ENCODE measurements around the gene CAMK2N2.

The CAMK2N2 gene

DNA sequence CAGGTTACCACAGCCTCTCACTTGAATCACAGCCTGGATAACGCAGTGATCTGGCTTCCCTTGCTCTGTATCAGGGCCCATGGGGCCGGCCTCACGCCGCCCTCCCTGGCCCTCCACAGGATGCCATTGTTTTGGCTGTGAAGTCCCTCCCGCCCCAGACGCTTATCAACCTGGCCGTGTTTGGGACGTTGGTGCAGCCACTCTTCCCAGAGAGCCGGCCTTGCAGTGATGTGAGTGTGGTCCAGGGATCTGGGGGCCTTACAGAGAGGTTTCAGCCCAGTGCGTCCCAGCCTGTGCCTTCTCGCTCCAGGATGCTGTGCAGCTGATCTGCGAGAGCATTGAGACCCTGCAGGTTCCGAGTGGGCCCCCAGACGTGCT lies 25.3 kb downstream of the CAMK2N2 start:
- no peak for TF ChIP-seq Cebpa-rat (IDR thresholded peaks at IDR 0.05)
- no peaks in the 10 kb centered on the region for H3K9me3 ChIP-seq
- peak overlapping the region; percentile 97 for H3K4me2 ChIP-seq
- H3K4me3 ChIP-seq, result no peak overlapping the region
- no peaks in the 10 kb centered on the region; the same call in 1 of the 2 replicates for H3K36me3 ChIP-seq
- peak overlapping the region; percentile 61 for H3K9ac ChIP-seq
- peaks cover 17% of the 10 kb centered on the region for H3K27me3 ChIP-seq
- peaks cover 27% of the 10 kb centered on the region for H4K20me1 ChIP-seq
- H3K27ac ChIP-seq, result peak overlapping the region; percentile 90
- peaks cover 76% of the 10 kb centered on the region for H3K4me1 ChIP-seq

DNA sequence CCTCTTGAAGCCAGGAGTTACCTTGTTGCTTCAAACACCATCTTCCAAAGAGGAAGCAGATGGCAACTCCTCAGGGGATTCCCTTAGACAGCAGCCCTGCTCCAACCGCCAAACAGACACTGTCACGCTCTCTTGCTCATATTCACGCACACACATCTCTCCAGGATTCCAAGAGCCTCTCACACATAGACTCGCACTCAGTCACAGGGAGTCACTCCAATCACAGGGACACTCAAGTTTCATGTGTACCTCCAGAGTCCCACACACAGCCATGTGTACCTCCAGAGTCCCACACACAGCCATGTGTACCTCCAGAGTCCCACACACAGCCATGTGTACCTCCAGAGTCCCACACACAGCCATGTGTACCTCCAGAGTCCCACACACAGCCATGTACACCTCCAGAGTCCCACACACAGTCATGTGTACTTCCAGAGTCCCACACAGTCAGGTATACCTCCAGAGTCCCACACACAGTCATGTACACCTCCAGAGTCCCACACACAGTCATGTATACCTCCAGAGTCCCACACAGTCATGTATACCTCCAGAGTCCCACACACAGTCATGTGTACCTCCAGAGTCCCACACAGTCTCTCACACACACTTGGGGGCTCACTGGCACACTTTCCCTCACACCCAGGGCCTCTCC lies 25.8 kb downstream of the CAMK2N2 start:
- H3K4me3 ChIP-seq, result peak overlapping the region; percentile 39; the same call in 1 of the 2 replicates
- peaks cover 22% of the 10 kb centered on the region for H3K27me3 ChIP-seq
- H3K9ac ChIP-seq, result peak overlapping the region; percentile 61
- H3K4me2 ChIP-seq, result peak overlapping the region; percentile 97
- peaks cover 81% of the 10 kb centered on the region for H3K4me1 ChIP-seq
- no peaks in the 10 kb centered on the region for H3K9me3 ChIP-seq
- no peaks in the 10 kb centered on the region for H3K36me3 ChIP-seq
- TF ChIP-seq Cebpa-rat (IDR thresholded peaks at IDR 0.05), result no peak
- H4K20me1 ChIP-seq, result peaks cover 27% of the 10 kb centered on the region
- H3K27ac ChIP-seq, result peak overlapping the region; percentile 90

DNA sequence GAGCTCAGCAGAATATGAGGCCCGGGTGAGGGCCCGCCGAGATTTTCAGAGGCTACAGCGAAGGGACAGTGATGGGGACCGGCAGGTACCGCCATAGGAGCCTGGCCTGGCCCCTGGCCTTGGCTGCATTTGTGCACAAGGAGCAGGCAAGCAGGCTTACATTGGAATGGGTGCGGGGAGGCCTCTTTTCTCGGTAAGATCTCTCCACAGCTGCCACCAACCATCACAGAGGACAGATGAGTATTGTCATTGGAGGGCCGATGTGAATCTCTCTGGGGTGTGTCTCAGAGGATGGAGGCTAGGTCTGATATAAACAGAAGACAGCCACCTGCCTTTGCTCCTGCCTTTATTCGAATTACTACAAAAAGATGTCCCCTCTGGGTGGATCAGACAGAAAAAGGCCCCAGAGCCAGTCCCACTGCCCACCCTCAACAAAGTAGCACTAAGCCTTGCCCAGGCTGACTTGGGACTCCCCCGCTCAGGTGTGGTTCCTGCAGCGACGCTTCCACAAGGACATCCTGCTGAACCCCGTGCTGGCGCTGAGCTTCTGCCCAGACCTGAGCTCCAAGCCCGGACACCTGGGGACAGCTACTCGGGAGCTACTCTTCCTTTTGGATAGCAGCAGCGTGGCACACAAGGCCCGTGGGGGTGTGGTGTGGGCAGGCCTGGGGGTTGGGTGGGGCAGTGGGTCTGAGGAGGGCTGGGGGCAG lies 26.5 kb downstream of the CAMK2N2 start:
- no peak for TF ChIP-seq Cebpa-rat (IDR thresholded peaks at IDR 0.05)
- Histone ChIP-seq H3K4me2 (peak overlapping the region; percentile 97), H3K9me3 (no peaks in the 10 kb centered on the region), H3K9ac (peak overlapping the region; percentile 61), H3K4me3 (peak overlapping the region; percentile 39; the same call in 1 of the 2 replicates), H4K20me1 (peaks cover 27% of the 10 kb centered on the region), H3K36me3 (no peaks in the 10 kb centered on the region), H3K27ac (peak overlapping the region; percentile 90), H3K4me1 (peaks cover 88% of the 10 kb centered on the region), H3K27me3 (peaks cover 29% of the 10 kb centered on the region)

DNA sequence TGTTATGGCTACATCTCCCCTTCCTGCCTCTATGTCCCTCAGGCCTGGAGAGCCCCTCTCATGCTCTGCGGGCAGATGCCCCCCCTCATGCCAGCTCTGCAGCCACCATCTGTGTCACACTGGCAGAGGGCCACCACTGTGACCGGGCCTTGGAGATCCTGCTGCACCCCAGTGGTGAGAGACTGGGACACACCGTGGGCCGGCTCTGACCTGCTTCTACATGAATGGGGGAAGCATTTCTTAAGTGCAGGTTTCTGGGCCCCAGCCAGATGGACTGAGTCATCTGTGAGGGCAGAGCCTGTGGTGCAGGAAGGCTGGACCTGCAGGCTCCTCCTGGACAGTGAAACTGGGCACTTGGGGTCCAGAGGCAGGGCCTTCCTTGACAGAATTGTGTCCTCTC lies 27.1 kb downstream of the CAMK2N2 start:
- peak overlapping the region; percentile 39; the same call in 1 of the 2 replicates for H3K4me3 ChIP-seq
- peaks cover 25% of the 10 kb centered on the region for H4K20me1 ChIP-seq
- no peaks in the 10 kb centered on the region for H3K9me3 ChIP-seq
- no peak for TF ChIP-seq Cebpa-rat (IDR thresholded peaks at IDR 0.05)
- H3K9ac ChIP-seq, result peak overlapping the region; percentile 61
- H3K4me1 ChIP-seq, result peaks cover 90% of the 10 kb centered on the region
- H3K36me3 ChIP-seq, result no peaks in the 10 kb centered on the region
- peaks cover 35% of the 10 kb centered on the region for H3K27me3 ChIP-seq
- peak overlapping the region; percentile 90 for H3K27ac ChIP-seq
- H3K4me2 ChIP-seq, result peak overlapping the region; percentile 97

DNA sequence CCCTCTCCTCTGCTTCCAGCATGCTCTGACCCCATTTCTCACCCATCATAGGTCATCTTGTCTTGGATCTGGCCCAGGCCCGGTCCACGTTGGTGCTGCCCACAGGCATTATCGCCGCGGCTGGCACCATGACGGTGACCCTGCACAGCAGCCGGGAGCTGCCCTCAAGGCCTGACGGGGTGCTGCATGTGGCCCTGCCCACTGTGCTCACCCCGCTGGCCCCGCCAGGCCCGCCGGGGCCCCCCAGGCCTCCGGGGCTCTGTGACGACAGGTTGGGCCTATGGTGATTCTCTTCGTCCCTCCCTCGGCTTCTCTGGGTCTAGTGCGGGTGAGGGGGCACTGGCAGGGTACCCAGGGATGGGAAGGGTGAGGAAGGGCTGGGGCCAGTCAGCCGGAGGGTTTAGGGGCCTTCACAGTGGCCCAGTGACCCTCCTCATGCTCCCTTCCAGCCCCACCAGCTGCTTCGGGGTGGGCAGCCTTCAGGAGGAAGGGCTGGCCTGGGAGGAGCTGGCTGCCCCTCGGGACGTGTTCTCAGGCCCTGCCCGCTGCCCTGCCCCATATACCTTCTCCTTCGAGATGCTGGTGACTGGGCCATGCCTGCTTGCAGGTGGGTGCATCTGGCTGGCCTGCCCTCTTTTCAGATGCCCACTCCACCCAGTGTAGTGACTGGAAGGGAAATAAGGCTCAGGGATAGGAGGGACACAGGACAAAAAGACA lies 28.1 kb downstream of the CAMK2N2 start:
- Histone ChIP-seq H3K4me1 (peaks cover 90% of the 10 kb centered on the region), H3K9ac (0 out of 2 replicates have a peak overlapping the region, but pooled peaks have one; percentile 17), H3K4me3 (no peak overlapping the region), H3K9me3 (no peaks in the 10 kb centered on the region), H3K4me2 (peak overlapping the region; percentile 97), H3K27me3 (peaks cover 45% of the 10 kb centered on the region), H3K36me3 (no peaks in the 10 kb centered on the region), H3K27ac (peak overlapping the region; percentile 90; the same call in 1 of the 2 replicates), H4K20me1 (peaks cover 28% of the 10 kb centered on the region)
- no peak for TF ChIP-seq Cebpa-rat (IDR thresholded peaks at IDR 0.05)

DNA sequence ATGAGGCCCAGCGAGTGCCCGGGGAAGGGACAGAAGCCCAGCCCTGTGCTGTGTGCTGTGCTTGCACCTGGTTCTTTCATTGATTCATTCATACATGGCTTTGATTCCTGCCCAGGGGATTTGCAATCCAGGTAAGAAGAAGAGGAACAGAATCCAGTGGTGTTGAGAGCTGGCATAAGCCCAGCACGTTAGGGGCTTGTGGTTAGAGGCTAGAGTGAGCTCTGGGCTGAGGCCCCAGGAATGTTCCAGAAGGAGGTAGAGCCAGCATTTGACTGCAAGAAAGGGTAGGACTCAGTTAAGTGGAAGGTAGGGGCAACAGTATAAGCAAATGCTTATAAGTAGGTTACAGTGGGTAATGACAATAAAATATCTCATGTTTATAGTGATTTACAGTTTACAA lies 29.7 kb downstream of the CAMK2N2 start:
- Histone ChIP-seq H3K9me3 (no peaks in the 10 kb centered on the region), H3K36me3 (no peaks in the 10 kb centered on the region), H3K27ac (no peak overlapping the region), H3K4me1 (peaks cover 74% of the 10 kb centered on the region), H3K4me3 (no peak overlapping the region), H4K20me1 (peaks cover 34% of the 10 kb centered on the region), H3K4me2 (peak overlapping the region; percentile 100; the same call in 1 of the 2 replicates), H3K27me3 (peaks cover 52% of the 10 kb centered on the region), H3K9ac (no peak overlapping the region)
- no peak for TF ChIP-seq Cebpa-rat (IDR thresholded peaks at IDR 0.05)

DNA sequence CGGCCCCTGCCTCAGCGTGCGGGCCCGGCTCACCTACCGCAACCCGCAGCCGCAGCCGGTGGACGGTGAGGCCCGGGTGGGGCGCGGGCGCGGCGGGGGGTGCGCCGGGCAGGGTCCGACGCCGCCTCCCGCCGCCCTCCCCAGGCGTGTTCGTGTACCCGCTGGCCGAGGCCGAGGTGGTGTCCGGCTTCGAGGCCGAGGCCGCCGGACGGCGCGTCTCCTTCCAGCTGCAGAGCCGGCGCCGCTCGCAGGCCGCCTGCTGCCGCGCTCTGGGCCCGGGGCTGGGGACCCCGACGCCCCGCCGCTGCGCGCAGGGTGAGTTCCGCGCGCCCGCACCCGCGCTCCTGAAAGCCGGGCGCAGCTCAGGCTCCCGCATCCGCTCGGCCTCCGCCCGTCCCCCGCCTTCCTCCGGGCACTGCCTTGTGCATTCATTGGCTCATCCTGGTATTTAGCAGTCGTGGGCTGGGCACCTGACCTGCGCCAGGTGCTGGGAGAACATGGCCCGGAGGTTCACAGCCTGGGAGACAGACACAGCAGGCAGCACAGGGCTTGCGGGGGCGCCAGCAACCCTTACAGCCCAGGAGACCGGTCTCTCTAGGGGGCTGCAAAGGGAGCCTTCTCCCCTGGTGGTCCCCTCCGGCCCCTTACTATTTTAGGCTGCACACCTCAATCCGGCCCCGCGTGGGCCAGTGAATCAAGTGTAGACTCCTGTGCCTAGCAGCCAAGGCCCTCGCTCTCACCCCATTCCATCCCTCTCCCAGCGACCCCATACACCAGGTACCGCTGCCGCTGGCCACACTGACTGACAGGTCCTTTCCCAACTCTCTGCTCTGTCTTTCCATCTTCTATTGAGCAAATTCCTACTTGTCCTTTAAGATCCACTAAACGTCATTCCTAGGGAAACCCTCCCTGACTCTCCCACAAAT lies 30.5 kb downstream of the CAMK2N2 start:
- H3K4me2 ChIP-seq, result peak overlapping the region; percentile 100
- peaks cover 34% of the 10 kb centered on the region for H4K20me1 ChIP-seq
- no peaks in the 10 kb centered on the region for H3K9me3 ChIP-seq
- no peak overlapping the region for H3K27ac ChIP-seq
- no peaks in the 10 kb centered on the region for H3K36me3 ChIP-seq
- H3K4me3 ChIP-seq, result peak overlapping the region; percentile 80
- peak overlapping the region; percentile 63; the same call in 1 of the 2 replicates for H3K9ac ChIP-seq
- TF ChIP-seq Cebpa-rat (IDR thresholded peaks at IDR 0.05), result no peak
- peaks cover 66% of the 10 kb centered on the region for H3K4me1 ChIP-seq
- peaks cover 52% of the 10 kb centered on the region for H3K27me3 ChIP-seq

DNA sequence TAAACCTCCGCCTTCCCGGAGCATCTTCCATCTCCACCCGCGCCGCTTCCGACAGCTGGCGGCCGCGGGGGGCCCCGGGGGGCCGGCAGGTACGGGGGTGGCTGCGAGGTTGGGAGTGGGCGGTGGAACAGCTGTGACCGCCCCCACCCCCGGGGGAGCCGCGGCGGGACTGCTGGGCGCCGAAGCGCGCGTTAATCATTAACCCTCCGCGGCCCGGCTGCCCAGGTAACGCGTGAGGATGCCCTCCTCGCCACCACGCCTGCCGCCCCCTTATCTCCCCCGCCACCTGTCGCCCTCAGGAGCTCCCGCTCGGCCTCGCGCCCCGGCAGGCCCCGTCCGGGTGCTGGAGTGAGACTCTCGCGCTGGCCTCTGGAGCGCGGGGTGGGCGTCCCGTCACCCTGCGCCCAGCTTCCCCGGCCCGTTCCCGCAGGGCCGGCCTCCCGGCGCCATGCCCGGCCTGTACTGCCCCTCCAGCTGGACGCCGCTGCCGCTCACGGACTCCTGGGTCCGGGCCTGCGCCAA lies 31.2 kb downstream of the CAMK2N2 start:
- H3K27ac ChIP-seq, result no peak overlapping the region
- TF ChIP-seq Cebpa-rat (IDR thresholded peaks at IDR 0.05), result no peak
- peaks cover 52% of the 10 kb centered on the region for H3K27me3 ChIP-seq
- peak overlapping the region; percentile 80 for H3K4me3 ChIP-seq
- peak overlapping the region; percentile 100 for H3K4me2 ChIP-seq
- no peaks in the 10 kb centered on the region for H3K9me3 ChIP-seq
- peaks cover 58% of the 10 kb centered on the region for H3K4me1 ChIP-seq
- H3K36me3 ChIP-seq, result no peaks in the 10 kb centered on the region
- peaks cover 34% of the 10 kb centered on the region for H4K20me1 ChIP-seq
- H3K9ac ChIP-seq, result peak overlapping the region; percentile 63

All from BLaER1 (cell line).